Activated T-helper 2 cell treated with anti-CD3 and anti-CD28 coated beads, Interferon-gamma antibody, Interleukin-2, Interleukin-4, amounts not matched to agents 10 μg/mL and 5 μg/mL and 100 μg/mL, durations not matched to agents 14 hours and 24 hours and 36 hours (primary cell): ENCODE measurements around the gene AURKB. TPM values are rescaled to one million over a fixed set of nuclear protein-coding genes. Genes with fewer than 3 reads are reported as not detected.

Source experiments
- total RNA-seq: library from RNA; stranded (reverse); gene quantifications from 2 replicates; pipeline ENCODE4 v1.2.3, GENCODE V29; 2022

Gene AURKB
- total RNA-seq, 1 donor from 2014 or later, result 113 TPM

Other genes starting within 250 kb of the AURKB start
- not detected in 2 replicates for gene GUCY2D, start 208.0 kb downstream of the AURKB start, total RNA-seq
- gene ALOX15B, start 171.5 kb downstream of the AURKB start, total RNA-seq, result not detected in 2 replicates
- 0.87 and 1.4 TPM in 2 replicates for gene ALOX12B, start 122.9 kb downstream of the AURKB start, total RNA-seq
- gene ALOXE3, start 92.1 kb downstream of the AURKB start, total RNA-seq, result not detected in 2 replicates
- 2.4 and 3.1 TPM in 2 replicates for gene HES7, start 86.5 kb downstream of the AURKB start, total RNA-seq
- 41.8 and 43.2 TPM in 2 replicates for gene PER1, start 58.2 kb downstream of the AURKB start, total RNA-seq
- 44.6 and 44.7 TPM in 2 replicates for gene VAMP2, start 47.6 kb downstream of the AURKB start, total RNA-seq
- 18.7 and 25.0 TPM in 2 replicates for gene TMEM107, start 34.2 kb downstream of the AURKB start, total RNA-seq
- 7.8 and 8.0 TPM in 2 replicates for gene BORCS6, start 20.4 kb downstream of the AURKB start, total RNA-seq
- gene CTC1, start 37.5 kb upstream of the AURKB start, total RNA-seq, result 76.7 and 81.0 TPM in 2 replicates
- gene PFAS, start 38.7 kb upstream of the AURKB start, total RNA-seq, result 165 and 174 TPM in 2 replicates
- gene RANGRF, start 78.1 kb upstream of the AURKB start, total RNA-seq, result 61.4 and 64.1 TPM in 2 replicates
- gene SLC25A35, start 84.8 kb upstream of the AURKB start, total RNA-seq, result 6.8 and 7.4 TPM in 2 replicates
- gene ARHGEF15, start 99.7 kb upstream of the AURKB start, total RNA-seq, result not detected in 2 replicates
- gene ODF4, start 129.3 kb upstream of the AURKB start, total RNA-seq, result not detected in 2 replicates
- 2,352 and 2,379 TPM in 2 replicates for gene RPL26, start 172.6 kb upstream of the AURKB start, total RNA-seq
- not detected in 2 replicates for gene RNF222, start 187.3 kb upstream of the AURKB start, total RNA-seq
- 66.6 and 66.9 TPM in 2 replicates for gene NDEL1, start 225.3 kb upstream of the AURKB start, total RNA-seq